DND-41 (cell line): Measurements from ENCODE around the gene MTX3.

Source experiments
- ATAC-seq: fragments of 200-7000 bp; cut with Tn5 transposase; 3 replicates; pipeline ENCODE4 v1.9.1; 2021; ENCODE audit warnings: low read depth; ENCODE audit not compliant: insufficient read depth
- DNase-seq: peaks from one replicate; pipeline ENCODE4 v3.0.0-alpha.2; 2020
- H2AFZ ChIP-seq: 2 replicates; pipeline ENCODE4 v1.6.0; 2012; ENCODE audit warnings: low read depth, low read length
- H3K27ac ChIP-seq: 2 replicates; pipeline ENCODE4 v1.5.1; 2012; ENCODE audit warnings: low read length, inconsistent platforms
- H3K27me3 ChIP-seq: fragments of 200-600 bp; sonication (generic); 2 replicates; pipeline ENCODE4 v1.6.0; 2012; ENCODE audit warnings: low read length, mild to moderate bottlenecking, inconsistent platforms; ENCODE audit not compliant: insufficient read depth, poor library complexity
- H3K36me3 ChIP-seq: 2 replicates; pipeline ENCODE4 v1.5.1; 2012; ENCODE audit warnings: low read length, inconsistent platforms; ENCODE audit not compliant: insufficient read depth
- H3K4me1 ChIP-seq: 2 replicates; pipeline ENCODE4 v1.5.1; 2012; ENCODE audit warnings: mild to moderate bottlenecking, low read length; ENCODE audit not compliant: insufficient read depth
- H3K4me2 ChIP-seq: 2 replicates; pipeline ENCODE4 v1.6.0; 2012; ENCODE audit warnings: mild to moderate bottlenecking, moderate library complexity, low read length, inconsistent platforms; ENCODE audit not compliant: insufficient read depth
- H3K4me3 ChIP-seq, 2 experiments: fragments of 200-600 bp in 1 of 2; shearing (Covaris generic) in 1 of 2; 2 replicates each; pipeline ENCODE4 v1.5.1; 2012 to 2016; ENCODE audit warnings: inconsistent platforms in 2 of 2, low read length in 2 of 2, mild to moderate bottlenecking in 2 of 2, low read depth in 1 of 2, moderate library complexity in 1 of 2
- H3K79me2 ChIP-seq: 2 replicates; pipeline ENCODE4 v1.6.0; 2012; ENCODE audit warnings: low read length, inconsistent platforms; ENCODE audit not compliant: insufficient read depth
- H3K9ac ChIP-seq: 2 replicates; pipeline ENCODE4 v1.6.0; 2012; ENCODE audit warnings: low read depth, mild to moderate bottlenecking, inconsistent platforms, low read length, moderate library complexity
- H3K9me3 ChIP-seq: 2 replicates; pipeline ENCODE4 v1.5.1; 2012; ENCODE audit warnings: low read length, moderate library complexity, mild to moderate bottlenecking, inconsistent platforms; ENCODE audit not compliant: insufficient read depth, severe bottlenecking
- H4K20me1 ChIP-seq: 2 replicates; pipeline ENCODE4 v1.6.0; 2012; ENCODE audit warnings: low read length; ENCODE audit not compliant: insufficient read depth
- EZH2 ChIP-seq: IDR thresholded peaks from 3 replicates; pipeline ENCODE4 v1.6.1; 2012; ENCODE audit warnings: borderline replicate concordance, low read depth, mild to moderate bottlenecking, moderate library complexity, low read length, inconsistent platforms; ENCODE audit not compliant: severe bottlenecking
- TF ChIP-seq, protein P1 (sequence below): IDR thresholded peaks from 2 replicates; pipeline ENCODE4 v1.5.1; 2012; ENCODE audit warnings: borderline replicate concordance, low read length, moderate library complexity, mild to moderate bottlenecking; ENCODE audit not compliant: poor library complexity, severe bottlenecking; ENCODE audit errors: extremely low read depth

MTX3 gene

DNA sequence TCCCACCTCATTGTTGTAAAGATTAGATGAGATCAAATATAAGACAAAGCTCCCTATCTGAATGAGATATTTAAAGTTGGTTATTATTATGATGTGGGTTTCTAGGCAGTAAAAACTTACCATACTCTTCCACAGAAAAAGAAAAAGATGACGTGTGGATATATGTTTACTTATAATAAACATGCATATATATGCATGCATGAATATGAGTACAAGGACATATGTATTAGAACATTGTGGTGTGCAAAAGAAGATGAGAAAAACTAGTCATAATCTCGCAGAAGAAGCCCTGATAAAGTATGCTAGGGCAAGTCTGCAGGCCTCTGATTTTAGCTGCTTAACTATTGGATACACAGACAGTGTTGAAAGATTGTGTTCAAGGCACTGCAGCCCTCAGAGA lies 34.0 kb upstream of the MTX3 start:
- ATAC-seq (no peak), DNase-seq (no peak)
- H3K9me3 ChIP-seq, result no peaks in the 10 kb centered on the region
- no peaks in the 10 kb centered on the region for H3K4me1 ChIP-seq
- no peak overlapping the region for H2AFZ ChIP-seq
- H3K36me3 ChIP-seq, result no peaks in the 10 kb centered on the region
- H4K20me1 ChIP-seq, result no peaks in the 10 kb centered on the region
- H3K27me3 ChIP-seq, result no peaks in the 10 kb centered on the region
- H3K9ac ChIP-seq, result no peak overlapping the region
- no peak overlapping the region for H3K4me3 ChIP-seq
- H3K4me2 ChIP-seq, result no peak overlapping the region
- TF ChIP-seq EZH2, result no peak
- TF ChIP-seq, protein P1, sequence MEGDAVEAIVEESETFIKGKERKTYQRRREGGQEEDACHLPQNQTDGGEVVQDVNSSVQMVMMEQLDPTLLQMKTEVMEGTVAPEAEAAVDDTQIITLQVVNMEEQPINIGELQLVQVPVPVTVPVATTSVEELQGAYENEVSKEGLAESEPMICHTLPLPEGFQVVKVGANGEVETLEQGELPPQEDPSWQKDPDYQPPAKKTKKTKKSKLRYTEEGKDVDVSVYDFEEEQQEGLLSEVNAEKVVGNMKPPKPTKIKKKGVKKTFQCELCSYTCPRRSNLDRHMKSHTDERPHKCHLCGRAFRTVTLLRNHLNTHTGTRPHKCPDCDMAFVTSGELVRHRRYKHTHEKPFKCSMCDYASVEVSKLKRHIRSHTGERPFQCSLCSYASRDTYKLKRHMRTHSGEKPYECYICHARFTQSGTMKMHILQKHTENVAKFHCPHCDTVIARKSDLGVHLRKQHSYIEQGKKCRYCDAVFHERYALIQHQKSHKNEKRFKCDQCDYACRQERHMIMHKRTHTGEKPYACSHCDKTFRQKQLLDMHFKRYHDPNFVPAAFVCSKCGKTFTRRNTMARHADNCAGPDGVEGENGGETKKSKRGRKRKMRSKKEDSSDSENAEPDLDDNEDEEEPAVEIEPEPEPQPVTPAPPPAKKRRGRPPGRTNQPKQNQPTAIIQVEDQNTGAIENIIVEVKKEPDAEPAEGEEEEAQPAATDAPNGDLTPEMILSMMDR, result no peak
- no peak overlapping the region for H3K27ac ChIP-seq
- H3K79me2 ChIP-seq, result no peaks in the 10 kb centered on the region

DNA sequence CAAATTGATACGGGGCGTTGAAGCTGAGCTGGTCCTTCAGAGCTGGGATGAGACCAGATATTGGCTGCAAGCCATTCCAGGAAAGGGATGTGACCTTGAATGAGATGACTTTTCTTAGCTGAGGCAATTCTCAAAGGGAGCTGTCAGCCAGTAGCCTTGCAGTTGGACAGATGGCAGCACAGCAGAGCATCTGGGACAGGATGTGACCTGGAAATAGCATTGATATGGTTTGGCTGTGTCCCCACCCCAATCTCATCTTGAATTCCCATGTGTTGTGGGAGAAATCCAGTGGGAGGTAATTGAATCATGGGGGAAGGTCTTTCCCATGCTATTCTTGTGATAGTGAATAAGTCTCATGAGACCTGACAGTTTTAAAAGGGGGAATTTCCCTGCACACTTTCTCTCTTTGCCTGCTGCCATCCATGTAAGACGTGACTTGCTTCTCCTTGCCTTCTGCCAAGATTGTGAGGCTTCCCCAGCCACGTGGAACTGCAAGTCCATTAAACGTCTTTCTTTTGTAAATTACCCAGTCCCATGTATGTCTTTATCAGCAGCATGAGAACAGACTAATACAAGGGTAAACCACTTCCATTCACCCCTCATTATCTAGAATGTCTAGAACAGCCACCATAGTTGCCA lies 19.8 kb upstream of the MTX3 start:
- Histone ChIP-seq H3K4me3 (no peak overlapping the region), H3K4me1 (no peaks in the 10 kb centered on the region), H3K27me3 (no peaks in the 10 kb centered on the region), H3K79me2 (no peaks in the 10 kb centered on the region), H3K36me3 (no peaks in the 10 kb centered on the region), H2AFZ (no peak overlapping the region), H3K4me2 (no peak overlapping the region), H3K27ac (no peak overlapping the region), H3K9me3 (no peaks in the 10 kb centered on the region), H4K20me1 (no peaks in the 10 kb centered on the region), H3K9ac (no peak overlapping the region)
- ATAC-seq (no peak), DNase-seq (no peak)
- TF ChIP-seq EZH2, result no peak
- TF ChIP-seq, protein P1, result no peak

DNA sequence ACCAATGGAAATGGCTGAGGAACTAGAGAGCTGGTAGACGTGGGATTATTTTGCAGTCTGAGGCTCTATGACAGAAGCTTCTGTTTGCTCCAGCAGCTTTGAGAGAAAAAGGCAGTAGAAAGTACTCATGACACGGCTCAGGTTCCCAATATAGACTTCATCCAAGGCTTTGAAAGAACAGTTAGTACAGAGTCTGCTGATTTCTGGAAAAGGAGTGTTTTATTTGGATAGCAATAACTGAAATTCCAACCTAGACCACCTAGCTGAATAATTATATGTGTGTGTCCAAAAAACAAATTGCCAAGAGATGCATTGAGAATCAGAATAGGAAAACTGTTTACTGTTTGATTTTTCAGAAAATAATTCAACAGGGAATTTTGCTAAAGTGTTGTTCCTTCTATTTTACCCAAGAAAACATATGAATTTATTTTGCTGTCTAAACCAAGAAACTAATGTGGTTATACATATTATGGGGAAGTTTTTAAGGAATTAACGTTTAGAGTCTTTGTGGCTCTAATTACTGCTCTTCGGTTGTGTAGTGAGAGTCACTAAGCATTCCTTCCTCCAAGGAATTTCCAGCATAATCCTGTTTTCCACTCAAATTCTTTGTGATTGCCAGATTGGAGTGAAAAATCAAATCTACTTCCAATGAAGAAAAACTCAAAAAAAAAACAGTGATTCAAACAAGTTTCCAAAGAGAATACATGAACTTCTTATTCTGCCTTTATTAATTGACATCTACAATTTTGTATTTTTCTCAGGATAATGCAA lies 18.1 kb upstream of the MTX3 start:
- no peaks in the 10 kb centered on the region for H3K9me3 ChIP-seq
- H3K36me3 ChIP-seq, result no peaks in the 10 kb centered on the region
- H4K20me1 ChIP-seq, result no peaks in the 10 kb centered on the region
- peaks cover 1% of the 10 kb centered on the region for H3K27me3 ChIP-seq
- no peaks in the 10 kb centered on the region for H3K4me1 ChIP-seq
- H3K9ac ChIP-seq, result no peak overlapping the region
- no peak for TF ChIP-seq EZH2
- TF ChIP-seq, protein P1, result no peak
- DNase-seq (no peak), ATAC-seq (no peak)
- no peaks in the 10 kb centered on the region for H3K79me2 ChIP-seq
- H2AFZ ChIP-seq, result no peak overlapping the region
- no peak overlapping the region for H3K4me2 ChIP-seq
- no peak overlapping the region for H3K4me3 ChIP-seq
- H3K27ac ChIP-seq, result no peak overlapping the region
